Measurements from ENCODE around the gene ZNF319.

The ZNF319 gene

GRCh38 chr16:57999971-58000705 lies at the start of gene ZNF319:
Gene ZNF319, minus strand, starts transcription at chr16:58000672. Its CDS starts 2,407 bp downstream, at chr16:57998265.
- DNase-seq = peak; percentile 17

DNA sequence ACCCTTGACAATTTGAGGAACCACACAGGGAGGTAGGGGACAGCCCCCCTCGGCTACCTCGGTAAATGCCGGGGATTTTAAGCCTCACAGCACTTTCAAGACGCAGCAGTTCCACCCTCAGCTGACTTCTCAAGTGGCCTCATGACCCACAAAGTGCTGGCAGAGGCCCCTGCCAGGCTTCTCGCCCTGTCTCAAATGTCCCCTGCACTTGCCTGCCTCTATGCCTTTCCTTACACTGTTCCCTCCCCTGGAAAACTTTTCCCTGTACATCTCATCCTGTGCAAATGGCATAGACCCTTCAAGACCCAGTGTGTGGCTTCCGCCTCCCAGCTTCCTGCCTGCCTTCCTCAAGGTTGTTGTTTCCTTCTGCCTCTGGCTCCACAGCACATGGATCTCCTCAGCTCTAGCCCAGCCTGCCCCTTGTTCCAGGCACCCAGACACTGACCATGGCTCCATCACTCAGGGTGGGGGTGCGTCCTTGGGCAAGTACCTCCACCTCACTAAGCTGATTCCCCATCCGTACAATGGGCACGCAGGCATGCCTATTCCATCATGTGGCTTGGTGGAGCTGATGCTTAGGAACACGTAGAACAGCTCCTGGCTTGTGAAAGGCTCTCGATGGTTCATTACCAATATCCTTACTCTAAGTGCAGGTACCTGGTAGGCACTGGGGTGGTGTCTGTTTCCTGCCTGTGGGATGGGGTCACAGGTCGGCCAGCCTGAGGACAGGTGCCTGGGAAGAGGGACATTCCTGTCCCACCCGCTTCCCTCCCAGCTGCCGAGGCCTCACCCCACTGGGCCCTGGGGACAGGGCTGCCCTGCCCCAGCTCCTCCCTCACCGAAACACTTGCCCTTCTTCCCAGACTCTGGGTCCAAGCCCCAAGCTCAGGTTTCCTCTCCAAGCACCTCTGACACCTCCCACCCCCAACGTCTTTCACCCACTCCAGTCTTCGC lies 49.0 kb upstream of the ZNF319 start:
- DNase-seq = no peak

DNA sequence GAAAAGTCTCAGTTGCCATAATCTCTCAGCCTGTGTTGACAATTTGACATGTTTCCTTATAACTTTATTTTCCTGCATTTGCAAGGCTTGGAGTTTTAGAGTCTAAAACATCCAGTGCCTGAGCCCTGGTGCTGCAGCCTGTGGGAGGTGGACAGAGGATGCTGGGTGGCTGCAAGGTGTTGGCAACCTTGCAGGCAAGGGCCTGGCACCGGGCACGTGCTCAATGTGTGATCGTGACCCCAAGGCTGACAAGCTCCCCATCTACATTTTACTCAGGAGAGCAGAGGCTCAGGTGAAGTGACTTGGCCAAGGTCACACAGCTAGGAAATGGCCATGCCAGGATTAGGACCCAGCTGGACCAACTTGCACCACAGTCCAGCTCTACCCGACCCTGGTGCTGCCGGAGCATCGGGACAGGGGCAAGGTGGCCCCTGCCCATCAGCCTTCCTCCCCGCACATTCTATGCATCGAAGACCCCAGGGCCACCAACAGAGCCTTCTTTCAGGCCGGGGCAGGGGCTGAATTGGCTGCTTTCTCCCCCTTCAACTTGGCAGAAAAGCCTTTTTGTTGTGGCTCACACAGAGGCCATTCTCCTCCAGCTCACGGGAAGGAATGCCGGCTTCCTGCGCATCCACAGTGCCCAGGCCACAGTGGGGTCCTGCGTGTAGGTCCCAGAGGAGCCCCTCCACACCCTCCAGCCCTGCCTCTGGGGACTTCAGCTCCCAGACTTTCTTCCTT lies 48.2 kb upstream of the ZNF319 start:
- DNase-seq = no peak

- DNase-seq = no peak
Measured at GRCh38 chr16:58047557-58048348, 47.3 kb upstream of the ZNF319 start.

DNA sequence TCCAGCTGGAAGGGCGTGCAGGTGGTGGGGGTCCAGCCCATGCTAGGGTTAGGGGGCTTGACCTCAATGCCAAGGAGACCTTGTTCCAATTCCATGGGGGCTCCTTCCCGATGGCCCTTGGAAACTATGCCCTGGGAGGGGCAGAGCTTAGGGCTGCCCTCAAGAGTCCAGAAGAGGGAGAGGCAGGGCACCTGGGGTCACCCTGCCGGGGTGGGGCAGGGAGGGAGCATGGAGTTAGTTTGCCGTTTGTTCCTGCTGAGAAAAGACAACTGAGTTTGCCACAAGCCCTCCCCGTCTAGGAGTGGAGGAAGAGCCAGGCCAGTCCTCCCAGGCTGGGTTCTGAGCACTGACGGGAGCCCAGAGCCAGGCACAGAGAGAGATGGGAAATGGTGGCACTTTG lies 46.5 kb upstream of the ZNF319 start:
- no peak for DNase-seq

- DNase-seq = no peak
Measured at GRCh38 chr16:58046054-58046881, 45.8 kb upstream of the ZNF319 start.

GRCh38 chr16:58045096-58045495 lies 44.6 kb upstream of the ZNF319 start:
- no peak for DNase-seq

DNA sequence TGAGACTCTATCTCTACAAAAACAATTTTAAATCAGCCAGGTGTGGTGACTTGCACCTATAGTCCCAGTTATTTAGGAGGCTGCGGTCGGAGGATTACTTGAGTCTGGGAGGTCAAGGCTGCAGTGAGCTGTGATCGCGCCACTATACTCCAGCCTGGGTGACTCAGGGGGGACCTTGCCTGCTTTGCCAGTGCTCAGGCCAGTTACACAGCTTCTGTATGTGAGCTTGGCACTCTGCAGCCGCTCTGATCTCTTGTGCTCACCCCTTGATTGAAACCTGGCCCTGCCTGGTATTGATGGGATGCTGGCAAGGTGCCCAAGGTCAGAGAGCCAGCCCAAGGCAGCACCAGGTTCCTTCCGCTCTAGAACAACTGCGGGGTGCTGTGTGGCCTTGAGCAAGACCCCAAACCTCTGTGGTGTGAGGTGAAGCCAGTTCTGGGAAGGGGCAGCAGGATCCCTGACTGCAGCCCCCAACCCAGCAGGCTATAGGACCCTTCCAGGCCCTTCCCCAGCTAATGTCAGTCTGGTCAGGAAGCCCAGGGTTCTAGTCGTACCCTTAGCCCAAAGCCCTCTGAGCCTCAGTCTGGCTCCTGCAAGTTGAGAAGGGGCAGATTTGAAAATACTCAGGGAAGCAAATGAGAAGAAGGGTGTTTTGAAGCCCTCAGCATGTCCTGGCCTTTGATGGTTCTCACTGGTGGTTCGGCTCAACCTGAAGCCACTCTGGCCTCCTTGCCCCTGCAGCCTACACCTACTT lies 44.0 kb upstream of the ZNF319 start:
- DNase-seq = no peak

DNA sequence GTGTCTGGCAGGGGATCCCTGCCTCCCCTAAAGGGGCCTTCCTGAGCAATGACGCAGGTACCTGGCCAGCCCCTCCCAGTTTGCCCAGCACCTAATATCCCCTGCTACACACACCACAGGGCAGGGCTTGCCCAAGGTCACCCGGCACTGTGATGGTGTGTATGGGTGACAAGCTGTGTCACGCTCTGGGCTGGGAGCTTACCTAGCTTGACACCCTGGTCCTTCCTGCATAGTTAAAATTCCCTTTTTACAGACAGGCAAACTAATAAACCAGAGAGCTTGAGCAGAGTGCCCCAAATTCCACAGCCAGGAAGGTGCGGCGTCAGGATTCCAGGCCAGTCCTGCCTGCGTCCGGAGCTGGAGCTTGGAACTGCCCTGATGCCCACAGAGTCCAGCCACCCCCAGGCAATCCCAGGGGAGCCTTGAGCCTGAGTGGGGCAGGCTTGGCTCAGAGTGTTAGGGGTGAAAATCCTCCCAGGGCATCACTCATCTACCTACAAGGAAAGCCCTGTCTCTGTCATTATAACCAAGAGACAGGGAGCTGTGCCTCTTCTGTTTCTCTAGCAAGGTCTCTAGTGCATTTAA lies 43.2 kb upstream of the ZNF319 start:
- DNase-seq = no peak

GRCh38 chr16:58042886-58043515 lies 42.5 kb upstream of the ZNF319 start:
- DNase-seq = no peak

DNA sequence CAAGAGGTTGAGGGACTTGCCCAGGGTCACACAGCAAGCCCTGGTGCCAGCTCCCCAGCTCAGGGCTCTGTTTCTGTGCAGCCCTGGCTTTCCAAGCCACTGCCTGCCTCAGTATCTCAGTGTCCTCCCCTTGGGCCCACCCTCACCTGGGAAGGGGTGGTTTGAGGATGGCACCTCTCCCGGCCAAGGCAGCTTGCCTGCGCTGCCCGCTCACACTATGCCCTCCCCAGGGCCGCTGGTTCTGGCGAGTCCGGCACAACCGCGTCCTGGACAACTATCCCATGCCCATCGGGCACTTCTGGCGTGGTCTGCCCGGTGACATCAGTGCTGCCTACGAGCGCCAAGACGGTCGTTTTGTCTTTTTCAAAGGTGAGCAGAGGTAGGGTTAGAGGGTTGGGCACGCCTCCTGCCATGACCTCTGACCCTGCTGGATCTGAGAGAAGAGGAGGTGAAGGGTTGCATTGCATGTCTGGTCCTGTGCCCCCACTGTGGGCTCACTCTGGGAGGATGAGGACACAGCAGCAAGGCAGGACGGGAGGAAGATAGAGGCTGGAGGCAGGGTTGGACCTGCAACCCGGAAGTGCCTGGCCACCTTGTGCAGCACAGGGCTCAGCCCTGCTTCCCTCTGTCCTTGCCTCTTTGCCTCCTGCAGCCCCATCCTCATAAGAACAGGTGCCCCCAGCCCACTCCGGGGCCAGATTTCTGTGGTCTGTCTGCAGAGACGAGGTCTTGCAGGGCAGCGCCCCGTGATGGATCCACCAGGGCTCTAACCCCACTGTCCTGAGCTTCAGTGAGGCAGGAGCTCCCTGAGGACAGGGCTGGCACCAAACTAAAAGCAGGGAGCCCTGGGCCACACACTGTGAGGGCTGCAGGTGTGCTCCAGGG lies 41.8 kb upstream of the ZNF319 start:
- no peak for DNase-seq

DNA sequence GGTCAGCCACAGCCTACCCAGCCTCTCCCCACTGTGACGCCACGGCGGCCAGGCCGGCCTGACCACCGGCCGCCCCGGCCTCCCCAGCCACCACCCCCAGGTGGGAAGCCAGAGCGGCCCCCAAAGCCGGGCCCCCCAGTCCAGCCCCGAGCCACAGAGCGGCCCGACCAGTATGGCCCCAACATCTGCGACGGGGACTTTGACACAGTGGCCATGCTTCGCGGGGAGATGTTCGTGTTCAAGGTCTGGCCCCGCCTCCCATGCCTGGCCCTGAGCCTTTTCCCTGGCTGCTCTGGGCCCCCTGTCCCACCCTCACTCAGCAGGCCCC lies 41.1 kb upstream of the ZNF319 start:
- no peak for DNase-seq

DNA sequence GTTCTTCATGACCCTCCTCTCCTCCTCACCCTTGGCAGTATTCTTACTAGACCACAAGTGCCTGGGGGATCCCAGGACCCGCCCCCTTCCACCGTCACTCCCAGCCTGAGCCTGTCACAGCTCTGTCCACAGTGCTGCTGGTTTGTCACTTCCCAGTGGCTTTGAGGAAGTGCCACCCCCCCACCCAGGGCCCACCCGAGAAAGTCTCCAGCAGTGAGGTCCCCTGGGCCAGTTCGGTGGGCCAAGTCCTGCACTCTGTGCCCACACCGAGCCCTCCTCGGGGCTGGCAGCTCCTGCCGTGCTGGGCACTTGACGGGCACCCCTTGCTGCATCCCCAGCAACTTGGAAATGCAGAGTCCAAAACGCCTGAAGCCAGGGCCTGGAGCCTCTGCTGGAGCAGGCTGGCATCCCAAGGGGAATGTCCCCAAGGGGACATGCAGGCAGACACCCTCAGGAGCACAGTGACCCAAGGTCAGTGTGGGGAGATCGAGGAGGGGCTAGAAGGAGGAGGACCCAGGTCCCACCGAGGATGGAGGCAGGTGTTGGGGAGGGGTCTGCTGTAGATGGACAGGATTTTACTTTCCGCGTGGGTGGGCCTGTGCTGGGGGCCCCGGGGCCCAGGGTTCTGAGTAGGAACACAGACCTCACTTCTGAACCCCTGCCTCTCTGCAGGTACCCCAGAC lies 40.6 kb upstream of the ZNF319 start:
- no peak for DNase-seq

DNA sequence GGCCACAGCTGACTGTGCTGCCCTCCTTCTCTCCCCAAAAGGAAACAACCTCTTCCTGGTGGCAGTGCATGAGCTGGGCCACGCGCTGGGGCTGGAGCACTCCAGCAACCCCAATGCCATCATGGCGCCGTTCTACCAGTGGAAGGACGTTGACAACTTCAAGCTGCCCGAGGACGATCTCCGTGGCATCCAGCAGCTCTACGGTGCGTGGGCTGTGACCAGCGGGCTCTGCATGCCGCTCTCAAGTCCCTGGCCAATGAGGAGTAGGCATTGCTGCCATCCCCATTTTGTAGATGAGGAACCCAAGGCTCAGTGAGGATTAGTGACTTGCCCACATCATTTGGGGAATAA lies 40.0 kb upstream of the ZNF319 start:
- DNase-seq = no peak

DNA sequence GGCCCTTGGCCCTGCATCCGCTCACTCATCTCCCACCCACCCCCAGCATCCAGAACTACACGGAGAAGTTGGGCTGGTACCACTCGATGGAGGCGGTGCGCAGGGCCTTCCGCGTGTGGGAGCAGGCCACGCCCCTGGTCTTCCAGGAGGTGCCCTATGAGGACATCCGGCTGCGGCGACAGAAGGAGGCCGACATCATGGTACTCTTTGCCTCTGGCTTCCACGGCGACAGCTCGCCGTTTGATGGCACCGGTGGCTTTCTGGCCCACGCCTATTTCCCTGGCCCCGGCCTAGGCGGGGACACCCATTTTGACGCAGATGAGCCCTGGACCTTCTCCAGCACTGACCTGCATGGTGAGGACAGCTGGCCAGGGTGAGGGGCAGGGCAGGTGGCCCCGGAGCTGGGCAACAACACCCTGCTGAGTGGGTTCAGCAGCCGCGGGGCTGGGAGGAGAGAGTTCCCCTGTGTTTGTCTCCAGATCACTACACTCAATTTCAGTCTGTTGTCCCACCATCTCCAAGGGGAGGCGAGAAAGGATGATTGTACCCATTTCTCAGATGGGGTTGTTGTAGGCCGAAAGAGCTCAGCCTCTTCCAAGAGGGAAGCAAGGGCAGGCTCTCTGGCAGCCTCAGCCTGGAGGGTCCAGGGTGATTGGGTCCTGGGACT lies 39.5 kb upstream of the ZNF319 start:
- DNase-seq = no peak

DNA sequence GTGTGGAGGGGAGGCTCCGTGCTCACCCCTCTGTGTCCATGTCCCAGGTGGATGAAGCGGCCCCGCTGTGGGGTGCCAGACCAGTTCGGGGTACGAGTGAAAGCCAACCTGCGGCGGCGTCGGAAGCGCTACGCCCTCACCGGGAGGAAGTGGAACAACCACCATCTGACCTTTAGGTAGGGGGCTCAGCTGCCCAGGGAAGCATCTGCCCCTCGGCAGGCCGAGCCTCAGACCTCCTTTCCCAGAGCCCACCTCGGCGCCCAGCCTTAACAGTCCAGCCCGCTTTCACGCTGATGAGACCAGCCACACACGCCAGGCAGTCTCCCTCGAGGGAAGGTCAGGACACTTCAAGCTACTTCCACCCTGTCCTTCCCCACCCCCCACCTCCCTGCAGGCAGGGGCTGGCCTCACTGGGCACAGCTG lies 37.8 kb upstream of the ZNF319 start:
- DNase-seq = no peak

DNA sequence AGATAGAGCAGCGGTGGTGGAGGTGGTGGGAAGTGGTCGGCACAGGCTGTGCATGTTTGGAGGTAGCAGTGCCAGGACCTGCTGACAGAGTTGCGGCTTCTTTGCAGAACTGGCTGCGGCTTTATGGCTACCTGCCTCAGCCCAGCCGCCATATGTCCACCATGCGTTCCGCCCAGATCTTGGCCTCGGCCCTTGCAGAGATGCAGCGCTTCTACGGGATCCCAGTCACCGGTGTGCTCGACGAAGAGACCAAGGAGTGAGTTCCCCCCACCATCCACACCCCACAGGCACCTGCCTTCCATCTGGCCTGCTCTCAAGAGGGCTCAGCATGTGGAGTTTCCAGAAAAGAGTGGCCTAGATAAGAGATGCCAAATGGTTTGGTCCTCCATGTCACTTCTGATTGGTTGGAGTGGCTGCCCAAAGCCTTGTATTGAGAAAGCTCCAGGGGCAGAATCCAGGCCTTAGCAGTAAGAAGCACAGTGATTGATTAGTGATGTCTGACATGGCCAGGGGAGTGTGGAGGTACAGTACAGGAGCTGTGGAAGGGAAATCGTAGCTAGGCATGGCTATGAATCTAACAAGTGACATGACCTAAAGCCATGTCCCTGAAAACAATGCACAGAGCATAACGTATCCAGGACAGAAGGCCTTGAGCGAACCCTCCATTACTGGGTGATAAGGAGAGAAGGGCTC lies 37.0 kb upstream of the ZNF319 start:
- no peak for DNase-seq
